A549 (cell line): ENCODE data around the gene GRK7. TPM values are rescaled to one million over a fixed set of nuclear protein-coding genes. Genes with fewer than 3 reads are reported as not detected.
A peak's percentile ranks its signal among the peaks of the same experiment; 100 is the strongest.

Source experiments
- ATAC-seq, 2 experiments: fragments of 200-7000 bp in 1 of 2; fragments of >200 bp in 1 of 2; cut with Nextera tagmentation in 1 of 2; cut with Tn5 transposase in 1 of 2; 3 replicates each; pipeline versions ENCODE4 v1.8.0 to v1.9.1; 2018 to 2020; ENCODE audit warnings: mild to moderate bottlenecking in 1 of 2, moderate library complexity in 1 of 2
- CTCF ChIA-PET: fragments of 300-600 bp; sonication (Branson Sonifier 250); formaldehyde crosslinking; extraction: SDS; loops from one replicate; lab custom pipeline; 2021; ENCODE audit warnings: antibody characterized with exemption, inconsistent platforms; lab: Yijun Ruan, JAX
- POLR2A ChIA-PET: fragments of 350-600 bp; formaldehyde crosslinking; extraction: SDS; loops from one replicate; lab custom pipeline; 2021; ENCODE audit warnings: antibody characterized with exemption, inconsistent platforms; lab: Yijun Ruan, JAX
- DNase-seq, 2 experiments: peaks; one replicate each; pipeline versions ENCODE4 v3.0.0 to v3.0.0-alpha.2; 2011 to 2016; ENCODE audit warnings: low read depth in 1 of 2, low spot score in 1 of 2
- FAIRE-seq: peaks from 2 replicates; lab custom pipeline; 2011; peaks lifted over from hg19 to GRCh38; lab: Jason Lieb, UNC
- H3K27ac ChIP-seq, 2 experiments: fragments of >200 bp; sonication (Bioruptor Twin); formaldehyde crosslinking; 3 replicates each; pipeline ENCODE4 v1.5.1; 2016 to 2017
- H3K4me1 ChIP-seq: fragments of >200 bp; sonication (Bioruptor Twin); formaldehyde crosslinking; 3 replicates; pipeline ENCODE4 v1.6.1; 2016
- H3K4me2 ChIP-seq: fragments of >200 bp; sonication (Bioruptor Twin); formaldehyde crosslinking; 3 replicates; pipeline ENCODE4 v1.6.1; 2016
- H3K4me3 ChIP-seq: fragments of >200 bp; sonication (Bioruptor Twin); formaldehyde crosslinking; 3 replicates; pipeline ENCODE4 v1.5.1; 2016
- H3K9me3 ChIP-seq: fragments of >200 bp; sonication (Bioruptor Twin); formaldehyde crosslinking; 3 replicates; pipeline ENCODE4 v1.6.1; 2016
- BHLHE40 ChIP-seq: IDR thresholded peaks from 2 replicates; pipeline ENCODE4 v1.6.1; 2012; ENCODE audit warnings: low read depth, low read length, inconsistent platforms
- EP300 ChIP-seq, 2 experiments: fragments of >200 bp; sonication (Bioruptor Twin); formaldehyde crosslinking; IDR thresholded peaks; 2 replicates in 1 of 2; 3 replicates in 1 of 2; pipeline ENCODE4 v1.6.1; 2016 to 2017
- FOSB ChIP-seq: fragments of 250-450 bp; sonication (Bioruptor Pico); IDR thresholded peaks from 2 replicates; pipeline ENCODE4 v1.5.0; 2020; ENCODE audit warnings: mild to moderate bottlenecking, moderate library complexity
- FOSL2 ChIP-seq, 2 experiments: fragments of 450-650 bp in 1 of 2; fragments of >200 bp in 1 of 2; sonication (Bioruptor Twin) in 1 of 2; formaldehyde crosslinking; IDR thresholded peaks; 2 replicates each; pipeline versions ENCODE4 v1.5.0 to v1.6.1; 2016 to 2020; ENCODE audit warnings: mild to moderate bottlenecking in 1 of 2, moderate library complexity in 1 of 2
- HOXB13 ChIP-seq: fragments of 250-450 bp; sonication (Bioruptor Pico); IDR thresholded peaks from 2 replicates; pipeline ENCODE4 v1.5.0; 2020; ENCODE audit warnings: low read depth, mild to moderate bottlenecking, moderate library complexity
- HOXB5 ChIP-seq: fragments of 250-450 bp; sonication (Bioruptor Pico); IDR thresholded peaks from 2 replicates; pipeline ENCODE4 v1.5.0; 2020; ENCODE audit warnings: mild to moderate bottlenecking, moderate library complexity
- KDM1A ChIP-seq: fragments of 200-600 bp; sonication (generic); IDR thresholded peaks from 2 replicates; pipeline ENCODE4 v1.6.1; 2016; ENCODE audit warnings: low read depth, mild to moderate bottlenecking
- NFE2L2 ChIP-seq: fragments of 150-350 bp; conservative IDR thresholded peaks from 2 replicates; pipeline ENCODE4 v1.6.1; 2014; ENCODE audit warnings: low read length
- RARB ChIP-seq: fragments of 250-450 bp; sonication (Bioruptor Pico); IDR thresholded peaks from 2 replicates; pipeline ENCODE4 v1.8.0; 2021; ENCODE audit warnings: mild to moderate bottlenecking, moderate library complexity
- RNF2 ChIP-seq: fragments of 200-600 bp; sonication (generic); IDR thresholded peaks from 2 replicates; pipeline ENCODE4 v1.6.1; 2016; ENCODE audit warnings: low read depth, mild to moderate bottlenecking, antibody characterized with exemption, moderate library complexity, borderline replicate concordance
- SREBF2 ChIP-seq: fragments of 450-650 bp; IDR thresholded peaks from 2 replicates; pipeline ENCODE4 v1.6.1; 2014; ENCODE audit warnings: mild to moderate bottlenecking, moderate library complexity
- TFCP2L1 ChIP-seq: fragments of 250-450 bp; sonication (Bioruptor Pico); IDR thresholded peaks from 2 replicates; pipeline ENCODE4 v1.5.0; 2021; ENCODE audit warnings: mild to moderate bottlenecking
- WGBS: methylation state at CpG from one replicate; pipeline ENCODE4 v1.1.6; 2017; ENCODE audit errors: missing lambda C conversion rate; 5-methylcytosine and 5-hydroxymethylcytosine counted together
- polyA plus RNA-seq, 4 experiments: library from polyadenylated mRNA; depleted of rRNA in 3 of 4; stranded (reverse); fragments of >200 nt; fragmentation: RNase III in 1 of 4; extraction: RNeasy Plus Mini Kit Qiagen cat#74134 plus additional on column Dnase treatment in 1 of 4; gene quantifications; 2 replicates in 3 of 4; 3 replicates in 1 of 4; pipeline ENCODE4 v1.2.3, GENCODE V29; 2011 to 2017
- TF ChIP-seq, protein P1 (sequence below): fragments of 200-600 bp; sonication (generic); IDR thresholded peaks from 2 replicates; pipeline ENCODE4 v1.6.1; 2016; ENCODE audit warnings: antibody characterized with exemption, mild to moderate bottlenecking, moderate library complexity
- TF ChIP-seq, protein P2 (sequence below): fragments of 450-650 bp; IDR thresholded peaks from 2 replicates; pipeline ENCODE4 v1.6.1; 2014; ENCODE audit warnings: antibody characterized with exemption
- TF ChIP-seq, protein P3 (sequence below): fragments of >200 bp; sonication (Bioruptor Twin); formaldehyde crosslinking; IDR thresholded peaks from 2 replicates; pipeline ENCODE4 v1.6.1; 2016
- TF ChIP-seq, protein P4 (sequence below): fragments of >200 bp; sonication (Bioruptor Twin); formaldehyde crosslinking; IDR thresholded peaks from 3 replicates; pipeline ENCODE4 v1.5.1; 2016

GRK7 gene
- polyA plus RNA-seq, 2 of the 4 experiments (the other 2 are of a cell fraction), result 0.03 TPM; not detected in 1

DNA sequence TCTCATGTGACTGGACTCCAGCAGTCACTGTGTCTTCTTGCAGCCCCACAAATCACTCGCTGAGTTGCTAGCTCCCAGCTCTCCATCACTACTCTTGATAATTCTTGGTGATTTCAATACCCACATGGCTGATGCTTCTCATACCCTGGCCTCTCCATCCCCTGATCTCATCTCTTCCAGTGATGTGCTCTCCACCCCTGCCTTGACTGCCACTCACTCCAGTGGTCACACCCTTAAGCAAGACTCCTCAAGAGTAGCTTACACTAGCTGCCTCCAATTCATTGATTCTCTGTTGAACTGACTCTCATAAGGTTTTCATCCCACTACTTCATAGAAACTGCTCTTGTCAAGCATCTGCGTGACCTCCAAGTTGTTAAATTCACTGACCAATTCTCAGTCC, 837 bp downstream of the GRK7 start:
- DNase-seq (no peak), FAIRE-seq (no peak), ATAC-seq (no peak)
- WGBS, result 85% methylated on average over 2 of the region's 2 CpGs
- TF ChIP-seq, protein P1, sequence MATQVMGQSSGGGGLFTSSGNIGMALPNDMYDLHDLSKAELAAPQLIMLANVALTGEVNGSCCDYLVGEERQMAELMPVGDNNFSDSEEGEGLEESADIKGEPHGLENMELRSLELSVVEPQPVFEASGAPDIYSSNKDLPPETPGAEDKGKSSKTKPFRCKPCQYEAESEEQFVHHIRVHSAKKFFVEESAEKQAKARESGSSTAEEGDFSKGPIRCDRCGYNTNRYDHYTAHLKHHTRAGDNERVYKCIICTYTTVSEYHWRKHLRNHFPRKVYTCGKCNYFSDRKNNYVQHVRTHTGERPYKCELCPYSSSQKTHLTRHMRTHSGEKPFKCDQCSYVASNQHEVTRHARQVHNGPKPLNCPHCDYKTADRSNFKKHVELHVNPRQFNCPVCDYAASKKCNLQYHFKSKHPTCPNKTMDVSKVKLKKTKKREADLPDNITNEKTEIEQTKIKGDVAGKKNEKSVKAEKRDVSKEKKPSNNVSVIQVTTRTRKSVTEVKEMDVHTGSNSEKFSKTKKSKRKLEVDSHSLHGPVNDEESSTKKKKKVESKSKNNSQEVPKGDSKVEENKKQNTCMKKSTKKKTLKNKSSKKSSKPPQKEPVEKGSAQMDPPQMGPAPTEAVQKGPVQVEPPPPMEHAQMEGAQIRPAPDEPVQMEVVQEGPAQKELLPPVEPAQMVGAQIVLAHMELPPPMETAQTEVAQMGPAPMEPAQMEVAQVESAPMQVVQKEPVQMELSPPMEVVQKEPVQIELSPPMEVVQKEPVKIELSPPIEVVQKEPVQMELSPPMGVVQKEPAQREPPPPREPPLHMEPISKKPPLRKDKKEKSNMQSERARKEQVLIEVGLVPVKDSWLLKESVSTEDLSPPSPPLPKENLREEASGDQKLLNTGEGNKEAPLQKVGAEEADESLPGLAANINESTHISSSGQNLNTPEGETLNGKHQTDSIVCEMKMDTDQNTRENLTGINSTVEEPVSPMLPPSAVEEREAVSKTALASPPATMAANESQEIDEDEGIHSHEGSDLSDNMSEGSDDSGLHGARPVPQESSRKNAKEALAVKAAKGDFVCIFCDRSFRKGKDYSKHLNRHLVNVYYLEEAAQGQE, result no peak
- TF ChIP-seq NFE2L2, result no peak
- TF ChIP-seq FOSB, result no peak
- TF ChIP-seq, protein P2, sequence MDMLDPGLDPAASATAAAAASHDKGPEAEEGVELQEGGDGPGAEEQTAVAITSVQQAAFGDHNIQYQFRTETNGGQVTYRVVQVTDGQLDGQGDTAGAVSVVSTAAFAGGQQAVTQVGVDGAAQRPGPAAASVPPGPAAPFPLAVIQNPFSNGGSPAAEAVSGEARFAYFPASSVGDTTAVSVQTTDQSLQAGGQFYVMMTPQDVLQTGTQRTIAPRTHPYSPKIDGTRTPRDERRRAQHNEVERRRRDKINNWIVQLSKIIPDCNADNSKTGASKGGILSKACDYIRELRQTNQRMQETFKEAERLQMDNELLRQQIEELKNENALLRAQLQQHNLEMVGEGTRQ, result no peak
- no peak for TF ChIP-seq EP300 (IDR thresholded peaks at IDR 0.05)
- TF ChIP-seq HOXB13 (CRISPR knock-in tag), result no peak
- TF ChIP-seq TFCP2L1, result no peak
- TF ChIP-seq, protein P3, sequence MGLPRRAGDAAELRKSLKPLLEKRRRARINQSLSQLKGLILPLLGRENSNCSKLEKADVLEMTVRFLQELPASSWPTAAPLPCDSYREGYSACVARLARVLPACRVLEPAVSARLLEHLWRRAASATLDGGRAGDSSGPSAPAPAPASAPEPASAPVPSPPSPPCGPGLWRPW, result no peak
- no peak for TF ChIP-seq RNF2
- no peak for TF ChIP-seq FOSL2 (IDR thresholded peaks at IDR 0.05)
- no peak for TF ChIP-seq FOSL2 (CRISPR knock-in tag; IDR thresholded peaks at IDR 0.05)
- TF ChIP-seq HOXB5, result no peak
- no peak for TF ChIP-seq SREBF2
- no peak for TF ChIP-seq RARB (CRISPR knock-in tag)
- no peaks in the 10 kb centered on the region for H3K9me3 ChIP-seq
- H3K4me3 ChIP-seq, result no peak overlapping the region
- ChIA-PET POLR2A (no interaction called here), CTCF (interaction anchor here (1.3 to 2.0 kb wide), 2 partner anchors 25 to 111 kb away, joined by 3 to 7 read pairs; partner anchors contain the start of gene RNF7)
- no peak overlapping the region for H3K27ac ChIP-seq
- no peaks in the 10 kb centered on the region for H3K4me1 ChIP-seq
- no peak overlapping the region for H3K4me2 ChIP-seq

DNA sequence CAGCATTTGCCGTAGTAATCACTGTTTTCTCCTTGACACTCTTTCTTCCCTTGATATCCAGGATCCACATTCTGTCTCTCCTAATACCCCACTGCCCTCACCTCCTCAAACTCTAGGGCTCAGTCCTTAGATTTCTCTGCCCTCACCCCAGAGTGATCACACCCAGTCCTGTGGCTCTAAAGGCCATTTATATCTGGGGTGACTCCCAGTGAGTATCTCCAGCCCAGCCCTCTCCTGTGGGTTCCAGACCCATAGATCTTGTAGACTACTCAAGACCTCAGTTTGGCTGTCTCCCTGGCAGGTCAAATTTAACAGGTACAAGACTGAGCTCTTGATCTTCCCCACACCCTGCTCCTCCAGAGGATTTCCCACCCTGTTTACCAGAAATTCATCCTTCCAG, 1.3 kb downstream of the GRK7 start:
- ATAC-seq (0 out of 6 replicates have a peak, but pooled peaks of 1 of the 2 experiments have one; percentile 34), DNase-seq (no peak)
- TF ChIP-seq KDM1A, result no peak
- TF ChIP-seq, protein P4, sequence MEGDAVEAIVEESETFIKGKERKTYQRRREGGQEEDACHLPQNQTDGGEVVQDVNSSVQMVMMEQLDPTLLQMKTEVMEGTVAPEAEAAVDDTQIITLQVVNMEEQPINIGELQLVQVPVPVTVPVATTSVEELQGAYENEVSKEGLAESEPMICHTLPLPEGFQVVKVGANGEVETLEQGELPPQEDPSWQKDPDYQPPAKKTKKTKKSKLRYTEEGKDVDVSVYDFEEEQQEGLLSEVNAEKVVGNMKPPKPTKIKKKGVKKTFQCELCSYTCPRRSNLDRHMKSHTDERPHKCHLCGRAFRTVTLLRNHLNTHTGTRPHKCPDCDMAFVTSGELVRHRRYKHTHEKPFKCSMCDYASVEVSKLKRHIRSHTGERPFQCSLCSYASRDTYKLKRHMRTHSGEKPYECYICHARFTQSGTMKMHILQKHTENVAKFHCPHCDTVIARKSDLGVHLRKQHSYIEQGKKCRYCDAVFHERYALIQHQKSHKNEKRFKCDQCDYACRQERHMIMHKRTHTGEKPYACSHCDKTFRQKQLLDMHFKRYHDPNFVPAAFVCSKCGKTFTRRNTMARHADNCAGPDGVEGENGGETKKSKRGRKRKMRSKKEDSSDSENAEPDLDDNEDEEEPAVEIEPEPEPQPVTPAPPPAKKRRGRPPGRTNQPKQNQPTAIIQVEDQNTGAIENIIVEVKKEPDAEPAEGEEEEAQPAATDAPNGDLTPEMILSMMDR, result no peak
- TF ChIP-seq, protein P3, result no peak
- TF ChIP-seq BHLHE40, result no peak
- TF ChIP-seq, all 56 proteins: peak for 0
- Histone ChIP-seq H3K4me3 (no peak overlapping the region), H3K27ac (no peak overlapping the region), H3K4me1 (no peaks in the 10 kb centered on the region), H3K4me2 (no peak overlapping the region), H3K9me3 (no peaks in the 10 kb centered on the region)
- 89% methylated on average over 1 of the region's 1 CpG for WGBS
- POLR2A ChIA-PET, result no interaction called here
- no peak for FAIRE-seq
- CTCF ChIA-PET, result interaction anchor here (1.2 to 2.0 kb wide), 3 partner anchors 10 to 111 kb away, joined by 3 to 7 read pairs (median 3); partner anchors contain the start of gene RNF7
